Measurements from ENCODE around the gene PAEP.

DNA sequence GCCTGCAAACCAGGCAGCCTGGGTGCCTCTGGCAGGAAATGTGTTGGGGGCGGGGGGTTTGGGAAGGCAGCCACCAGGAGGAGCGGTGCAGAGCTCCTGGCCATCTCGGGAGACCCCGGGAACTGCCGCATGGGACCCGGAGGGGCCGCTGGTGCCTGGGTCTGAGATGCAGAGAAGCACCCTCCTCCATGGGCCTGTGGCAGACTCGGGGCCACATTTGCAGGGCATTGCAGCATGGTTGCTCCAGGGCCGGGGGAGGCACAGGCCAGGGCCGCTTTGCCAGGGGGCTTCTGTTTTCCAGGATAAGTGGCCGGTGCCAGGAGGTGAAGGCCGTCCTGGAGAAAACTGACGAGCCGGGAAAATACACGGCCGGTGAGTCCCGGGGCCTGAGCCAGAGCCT is 38.6 kb upstream of the PAEP start:
- TF ChIP-seq BHLHE40 (IDR thresholded peaks at IDR 0.05; ENCODE audit: borderline replicate concordance) (no peak), SP1 (IDR thresholded peaks at IDR 0.05) (no peak), TARDBP (IDR thresholded peaks at IDR 0.05) (no peak), NFRKB (IDR thresholded peaks at IDR 0.05) (no peak), CTBP1 (IDR thresholded peaks at IDR 0.05; ENCODE audit: borderline replicate concordance) (no peak), ELF4 (IDR thresholded peaks at IDR 0.05) (no peak), FOXA1 (IDR thresholded peaks at IDR 0.05) (no peak), SUZ12 (IDR thresholded peaks at IDR 0.05) (no peak), FOXM1 (IDR thresholded peaks at IDR 0.05; ENCODE audit: borderline replicate concordance) (no peak), FOXK2 (IDR thresholded peaks at IDR 0.05) (no peak), LEF1 (IDR thresholded peaks at IDR 0.05; ENCODE audit: borderline replicate concordance) (no peak)
- TF ChIP-seq, protein P1, sequence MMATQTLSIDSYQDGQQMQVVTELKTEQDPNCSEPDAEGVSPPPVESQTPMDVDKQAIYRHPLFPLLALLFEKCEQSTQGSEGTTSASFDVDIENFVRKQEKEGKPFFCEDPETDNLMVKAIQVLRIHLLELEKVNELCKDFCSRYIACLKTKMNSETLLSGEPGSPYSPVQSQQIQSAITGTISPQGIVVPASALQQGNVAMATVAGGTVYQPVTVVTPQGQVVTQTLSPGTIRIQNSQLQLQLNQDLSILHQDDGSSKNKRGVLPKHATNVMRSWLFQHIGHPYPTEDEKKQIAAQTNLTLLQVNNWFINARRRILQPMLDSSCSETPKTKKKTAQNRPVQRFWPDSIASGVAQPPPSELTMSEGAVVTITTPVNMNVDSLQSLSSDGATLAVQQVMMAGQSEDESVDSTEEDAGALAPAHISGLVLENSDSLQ (IDR thresholded peaks at IDR 0.05): no peak

Measured in HEK293T (cell line).